MM.1S (cell line): ENCODE results near the gene MED16.

Experiments
- EZH2phosphoT487 ChIP-seq: fragments of 300-600 bp; sonication (generic); IDR thresholded peaks from 2 replicates; pipeline ENCODE4 v1.6.1; 2018; ENCODE audit warnings: antibody characterized with exemption, low read length
- TF ChIP-seq, protein P1 (sequence below): fragments of 300-600 bp; sonication (generic); IDR thresholded peaks from 2 replicates; pipeline ENCODE4 v1.5.1; 2016; ENCODE audit warnings: antibody characterized with exemption, low read length, mixed read lengths

DNA sequence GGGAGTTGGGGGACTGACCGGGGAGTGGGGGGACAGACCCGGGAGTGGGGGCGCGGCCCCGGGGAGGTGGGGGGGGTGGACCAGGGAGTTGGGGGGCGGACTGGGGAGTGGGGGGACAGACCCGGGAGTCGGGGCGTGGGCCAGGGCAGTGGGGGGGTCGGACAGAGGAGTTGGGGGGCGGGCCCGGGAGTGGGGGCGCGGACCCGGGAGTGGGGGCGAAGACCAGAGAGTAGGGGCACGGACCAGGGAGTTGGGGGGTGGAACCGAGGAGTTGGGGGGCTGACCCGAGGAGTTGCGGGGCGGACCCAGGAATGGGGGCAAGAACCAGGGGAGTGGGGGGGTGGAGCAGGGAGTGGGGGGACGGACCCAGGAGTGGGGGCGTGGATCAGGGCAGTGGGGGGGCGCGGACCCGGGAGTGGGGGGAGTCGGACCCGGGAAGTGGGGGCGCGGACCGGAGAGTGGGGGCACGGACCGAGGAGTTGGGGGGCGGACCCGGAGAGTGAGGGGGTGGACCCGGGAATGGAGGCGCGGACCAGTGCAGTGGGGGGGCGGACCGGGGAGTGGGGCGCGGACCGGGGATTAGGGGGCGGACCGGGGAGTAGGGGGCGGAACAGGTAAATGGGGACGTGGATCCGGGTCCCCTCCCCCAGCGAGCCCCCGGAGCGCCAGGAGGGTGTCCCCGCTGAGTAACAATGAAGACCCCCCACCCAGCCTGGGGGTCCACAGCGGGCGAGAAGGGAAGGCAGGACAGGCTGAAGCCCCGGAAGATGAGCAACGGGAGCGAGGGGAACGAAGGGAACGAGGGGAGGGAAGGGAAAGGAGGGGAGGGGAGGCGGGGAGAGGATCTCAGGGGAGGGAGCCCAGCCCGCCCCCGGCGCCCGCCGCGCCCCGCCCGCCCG is 19.4 kb upstream of the MED16 start:
- TF ChIP-seq, protein P1, sequence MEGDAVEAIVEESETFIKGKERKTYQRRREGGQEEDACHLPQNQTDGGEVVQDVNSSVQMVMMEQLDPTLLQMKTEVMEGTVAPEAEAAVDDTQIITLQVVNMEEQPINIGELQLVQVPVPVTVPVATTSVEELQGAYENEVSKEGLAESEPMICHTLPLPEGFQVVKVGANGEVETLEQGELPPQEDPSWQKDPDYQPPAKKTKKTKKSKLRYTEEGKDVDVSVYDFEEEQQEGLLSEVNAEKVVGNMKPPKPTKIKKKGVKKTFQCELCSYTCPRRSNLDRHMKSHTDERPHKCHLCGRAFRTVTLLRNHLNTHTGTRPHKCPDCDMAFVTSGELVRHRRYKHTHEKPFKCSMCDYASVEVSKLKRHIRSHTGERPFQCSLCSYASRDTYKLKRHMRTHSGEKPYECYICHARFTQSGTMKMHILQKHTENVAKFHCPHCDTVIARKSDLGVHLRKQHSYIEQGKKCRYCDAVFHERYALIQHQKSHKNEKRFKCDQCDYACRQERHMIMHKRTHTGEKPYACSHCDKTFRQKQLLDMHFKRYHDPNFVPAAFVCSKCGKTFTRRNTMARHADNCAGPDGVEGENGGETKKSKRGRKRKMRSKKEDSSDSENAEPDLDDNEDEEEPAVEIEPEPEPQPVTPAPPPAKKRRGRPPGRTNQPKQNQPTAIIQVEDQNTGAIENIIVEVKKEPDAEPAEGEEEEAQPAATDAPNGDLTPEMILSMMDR = no peak
- no peak for TF ChIP-seq EZH2phosphoT487
